Body of pancreas (tissue), 4 donors: ENCODE measurements around the gene USP53.

Experiments used
- CTCF ChIP-seq, 7 experiments: fragments of 450-650 bp in 4 of 7; fragments of 200-600 bp in 3 of 7; sonication (generic) in 3 of 7; IDR thresholded peaks; one replicate each; pipeline ENCODE4 v1.5.1; 2016 to 2019; ENCODE audit warnings: antibody characterized with exemption in 7 of 7
- POLR2A ChIP-seq, 3 donors: fragments of 450-650 bp; IDR thresholded peaks; one replicate each; pipeline ENCODE4 v1.6.1; 2016; ENCODE audit warnings: antibody characterized with exemption in 3 of 3, mild to moderate bottlenecking in 2 of 3

DNA sequence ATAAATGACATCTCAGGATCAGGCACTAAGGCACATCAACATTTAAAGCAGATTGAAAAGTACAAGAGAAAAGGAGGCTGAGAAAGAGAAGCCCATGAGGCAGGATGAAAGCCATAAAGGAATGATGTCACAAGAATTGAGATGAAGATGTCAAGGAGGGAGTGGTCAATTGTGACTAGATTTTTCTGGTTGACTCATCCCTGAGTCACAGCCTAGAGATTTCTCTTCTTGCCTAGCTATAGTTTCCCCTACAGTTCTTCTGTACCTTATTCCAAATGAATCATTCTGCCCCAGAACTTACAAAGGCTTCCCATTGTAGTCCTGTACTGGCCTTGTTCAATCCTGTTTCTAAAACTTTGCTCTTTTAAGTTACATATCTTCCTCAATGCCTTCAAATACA is 3.4 kb upstream of the USP53 start:
- no peak for TF ChIP-seq POLR2A (IDR thresholded peaks at IDR 0.05)
- no peak for TF ChIP-seq CTCF (IDR thresholded peaks at IDR 0.05)
